BLaER1 (cell line): Measurements from ENCODE around the gene GCSAML.

Experiments used
- H3K27ac ChIP-seq: shearing (Covaris generic); formaldehyde crosslinking; 2 replicates; pipeline ENCODE4 v1.8.1; 2022
- H3K27me3 ChIP-seq: shearing (Covaris generic); formaldehyde crosslinking; 2 replicates; pipeline ENCODE4 v1.8.1; 2022
- H3K36me3 ChIP-seq: shearing (Covaris generic); formaldehyde crosslinking; 2 replicates; pipeline ENCODE4 v1.8.1; 2022
- H3K4me1 ChIP-seq: shearing (Covaris generic); formaldehyde crosslinking; 2 replicates; pipeline ENCODE4 v1.8.1; 2022
- H3K4me2 ChIP-seq: shearing (Covaris generic); formaldehyde crosslinking; 2 replicates; pipeline ENCODE4 v1.8.1; 2022
- H3K4me3 ChIP-seq: shearing (Covaris generic); formaldehyde crosslinking; 2 replicates; pipeline ENCODE4 v1.8.1; 2022
- H3K9ac ChIP-seq: shearing (Covaris generic); formaldehyde crosslinking; 2 replicates; pipeline ENCODE4 v1.8.1; 2022
- H3K9me3 ChIP-seq: shearing (Covaris generic); formaldehyde crosslinking; 2 replicates; pipeline ENCODE4 v1.8.1; 2022
- H4K20me1 ChIP-seq: shearing (Covaris generic); formaldehyde crosslinking; 2 replicates; pipeline ENCODE4 v1.8.1; 2022
- Cebpa-rat ChIP-seq: shearing (Covaris generic); IDR thresholded peaks from 2 replicates; pipeline ENCODE4 v1.8.1; 2022

GCSAML gene

GRCh38 chr1:247535402-247535801, 13.5 kb upstream of the GCSAML start:
- Histone ChIP-seq H3K4me1 (peaks cover 14% of the 10 kb centered on the region), H3K9ac (no peak overlapping the region), H3K4me3 (no peak overlapping the region), H4K20me1 (no peaks in the 10 kb centered on the region), H3K27me3 (no peaks in the 10 kb centered on the region), H3K9me3 (peaks cover 19% of the 10 kb centered on the region), H3K27ac (no peak overlapping the region), H3K36me3 (no peaks in the 10 kb centered on the region), H3K4me2 (no peak overlapping the region)
- TF ChIP-seq Cebpa-rat: no peak

DNA sequence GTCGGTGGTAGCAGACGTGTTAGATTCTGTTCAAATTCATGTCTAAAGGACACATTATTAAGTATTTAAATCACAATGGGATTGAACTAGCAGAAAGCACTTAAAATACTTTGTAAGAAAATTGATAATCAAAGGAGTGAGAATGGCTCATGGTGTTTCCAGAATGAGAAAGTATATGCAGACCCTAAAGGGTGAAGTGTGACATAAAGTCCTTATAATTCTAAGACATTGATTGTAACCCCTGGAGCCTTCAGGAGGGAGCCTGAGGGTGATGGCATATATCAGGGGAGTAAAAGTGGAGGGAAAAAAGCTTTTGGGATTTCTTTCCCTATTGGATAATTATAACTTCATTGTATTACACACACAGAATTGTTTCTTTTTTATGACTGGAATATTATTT, 12.6 kb upstream of the GCSAML start, which contains the start of gene OR2C3:
Gene OR2C3 (minus strand): TSS at position 101 of the 400 bp plus-strand sequence. CDS start 3,929 bp downstream, outside the sequence.
- peaks cover 16% of the 10 kb centered on the region for H3K4me1 ChIP-seq
- H4K20me1 ChIP-seq: no peaks in the 10 kb centered on the region
- no peak within 1 kb of the TSS for H3K4me2 ChIP-seq
- H3K36me3 ChIP-seq: no peaks in the 10 kb centered on the region
- no peak within 1 kb of the TSS for H3K27ac ChIP-seq
- H3K9me3 ChIP-seq: peaks cover 10% of the 10 kb centered on the region; the same call in 1 of the 2 replicates
- no peaks in the 10 kb centered on the region for H3K27me3 ChIP-seq
- TF ChIP-seq Cebpa-rat: no peak
- no peak within 1 kb of the TSS for H3K4me3 ChIP-seq
- H3K9ac ChIP-seq: no peak within 1 kb of the TSS

- H3K27ac ChIP-seq: no peak overlapping the region
- H3K4me3 ChIP-seq: no peak overlapping the region
- no peaks in the 10 kb centered on the region for H4K20me1 ChIP-seq
- no peaks in the 10 kb centered on the region for H3K36me3 ChIP-seq
- H3K9ac ChIP-seq: no peak overlapping the region
- H3K27me3 ChIP-seq: no peaks in the 10 kb centered on the region
- H3K9me3 ChIP-seq: peaks cover 3% of the 10 kb centered on the region; the same call in 1 of the 2 replicates
- TF ChIP-seq Cebpa-rat: no peak
- peaks cover 16% of the 10 kb centered on the region for H3K4me1 ChIP-seq
- no peak overlapping the region for H3K4me2 ChIP-seq
These were observed 10.4 kb upstream of the GCSAML start for GRCh38 chr1:247538561-247538960.

DNA sequence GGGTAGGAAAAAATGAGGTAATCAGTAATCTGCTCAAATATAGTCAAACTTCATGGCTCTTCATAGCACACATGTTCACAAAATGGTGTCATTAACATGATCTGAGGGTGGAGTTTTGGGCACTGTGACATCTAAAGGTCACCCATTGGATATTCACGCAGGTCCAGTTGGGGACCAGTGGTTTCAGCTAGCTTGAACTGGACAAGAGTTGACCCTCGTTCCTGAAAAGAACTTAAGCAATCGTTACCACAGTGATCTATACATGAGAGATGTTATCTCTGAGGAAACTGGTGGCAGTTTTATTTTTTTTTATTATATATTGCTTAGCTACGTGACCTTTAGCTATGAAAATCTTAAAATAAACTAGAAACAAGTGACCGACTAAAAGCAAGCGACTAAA, 9.7 kb upstream of the GCSAML start:
- H3K4me2 ChIP-seq: peak overlapping the region; percentile 65
- H4K20me1 ChIP-seq: no peaks in the 10 kb centered on the region
- no peak overlapping the region for H3K9ac ChIP-seq
- no peak for TF ChIP-seq Cebpa-rat
- peaks cover 3% of the 10 kb centered on the region; the same call in 1 of the 2 replicates for H3K9me3 ChIP-seq
- no peak overlapping the region for H3K4me3 ChIP-seq
- H3K36me3 ChIP-seq: no peaks in the 10 kb centered on the region
- H3K27me3 ChIP-seq: no peaks in the 10 kb centered on the region
- H3K4me1 ChIP-seq: peaks cover 16% of the 10 kb centered on the region
- 0 out of 2 replicates have a peak overlapping the region, but pooled peaks have one; percentile 28 for H3K27ac ChIP-seq

DNA sequence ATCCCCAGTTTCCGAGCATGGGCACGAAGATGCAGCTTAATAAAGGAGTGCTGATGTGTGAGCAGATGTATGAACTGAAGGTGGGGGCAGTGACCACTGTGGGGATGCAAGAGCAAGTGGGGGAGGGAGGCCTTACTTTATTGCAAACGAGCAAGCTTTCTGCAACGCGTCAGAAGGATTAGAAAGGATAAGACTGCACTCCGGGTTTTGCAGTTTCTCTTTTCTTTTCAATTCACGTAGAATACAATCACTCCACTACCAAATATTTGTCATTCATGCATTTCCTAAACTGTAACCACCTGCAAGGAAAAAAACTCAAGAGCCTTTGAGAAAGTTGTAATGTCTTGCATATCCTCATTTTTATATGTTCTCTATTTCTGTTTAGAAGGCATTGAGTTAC, 8.4 kb upstream of the GCSAML start:
- H3K9me3 ChIP-seq: peaks cover 3% of the 10 kb centered on the region; the same call in 1 of the 2 replicates
- H3K27me3 ChIP-seq: no peaks in the 10 kb centered on the region
- TF ChIP-seq Cebpa-rat: no peak
- H3K4me2 ChIP-seq: peak overlapping the region; percentile 65; the same call in 1 of the 2 replicates
- H3K4me3 ChIP-seq: no peak overlapping the region
- no peaks in the 10 kb centered on the region for H4K20me1 ChIP-seq
- peaks cover 16% of the 10 kb centered on the region for H3K4me1 ChIP-seq
- H3K36me3 ChIP-seq: no peaks in the 10 kb centered on the region
- no peak overlapping the region for H3K27ac ChIP-seq
- no peak overlapping the region for H3K9ac ChIP-seq

GRCh38 chr1:247542811-247543210, 6.1 kb upstream of the GCSAML start:
- Histone ChIP-seq H4K20me1 (no peaks in the 10 kb centered on the region), H3K9me3 (no peaks in the 10 kb centered on the region), H3K36me3 (no peaks in the 10 kb centered on the region), H3K9ac (no peak overlapping the region), H3K4me1 (peaks cover 16% of the 10 kb centered on the region), H3K27ac (no peak overlapping the region), H3K27me3 (no peaks in the 10 kb centered on the region), H3K4me3 (no peak overlapping the region), H3K4me2 (no peak overlapping the region)
- TF ChIP-seq Cebpa-rat: no peak

DNA sequence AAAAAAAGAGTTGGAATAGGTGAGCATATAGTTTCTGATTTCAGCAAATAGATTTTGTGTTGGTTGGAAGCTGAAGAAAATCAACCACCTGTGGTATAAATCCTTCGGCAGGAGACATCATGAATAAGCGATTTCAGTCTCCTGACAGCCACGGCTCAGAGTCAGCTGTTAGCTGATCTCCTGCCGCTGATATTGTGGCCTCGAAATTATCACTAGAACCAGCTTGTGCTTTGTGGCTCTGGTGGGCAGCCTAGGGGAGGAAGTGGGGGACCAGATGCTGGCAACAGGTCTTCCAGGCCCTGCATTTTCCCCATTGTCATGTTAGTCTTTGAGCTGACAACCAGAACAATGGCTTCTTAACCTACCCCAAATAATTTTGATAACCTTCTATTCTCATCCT, 842 bp upstream of the GCSAML start:
- no peak overlapping the region for H3K4me3 ChIP-seq
- H3K27ac ChIP-seq: no peak overlapping the region
- H3K9me3 ChIP-seq: no peaks in the 10 kb centered on the region
- H4K20me1 ChIP-seq: no peaks in the 10 kb centered on the region
- no peak overlapping the region for H3K4me2 ChIP-seq
- no peaks in the 10 kb centered on the region for H3K36me3 ChIP-seq
- no peaks in the 10 kb centered on the region for H3K4me1 ChIP-seq
- H3K27me3 ChIP-seq: no peaks in the 10 kb centered on the region
- H3K9ac ChIP-seq: no peak overlapping the region
- no peak for TF ChIP-seq Cebpa-rat

DNA sequence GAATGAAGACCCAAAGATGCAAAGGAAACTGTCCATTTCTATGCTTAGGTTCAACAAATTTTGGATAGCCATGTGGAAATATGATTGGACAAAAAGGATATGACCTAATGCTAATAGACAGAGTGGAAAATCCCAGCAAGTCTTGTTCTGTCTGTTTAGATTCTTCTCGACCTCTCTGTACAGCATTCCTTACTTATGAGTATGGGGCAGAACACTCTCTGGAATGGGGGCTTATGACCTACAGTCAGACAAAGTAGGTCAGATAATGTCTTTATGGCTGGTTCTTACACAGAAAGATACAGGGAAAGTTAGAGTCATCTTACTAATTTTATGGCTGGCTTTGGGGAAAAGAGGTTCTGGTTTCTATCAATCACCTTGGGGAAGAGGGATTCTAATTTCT, 2.8 kb downstream of the GCSAML start:
- Histone ChIP-seq H3K27me3 (no peaks in the 10 kb centered on the region), H3K4me2 (no peak overlapping the region), H3K4me1 (no peaks in the 10 kb centered on the region), H3K9ac (no peak overlapping the region), H3K9me3 (no peaks in the 10 kb centered on the region), H3K27ac (no peak overlapping the region), H3K4me3 (no peak overlapping the region), H4K20me1 (no peaks in the 10 kb centered on the region), H3K36me3 (no peaks in the 10 kb centered on the region)
- no peak for TF ChIP-seq Cebpa-rat

DNA sequence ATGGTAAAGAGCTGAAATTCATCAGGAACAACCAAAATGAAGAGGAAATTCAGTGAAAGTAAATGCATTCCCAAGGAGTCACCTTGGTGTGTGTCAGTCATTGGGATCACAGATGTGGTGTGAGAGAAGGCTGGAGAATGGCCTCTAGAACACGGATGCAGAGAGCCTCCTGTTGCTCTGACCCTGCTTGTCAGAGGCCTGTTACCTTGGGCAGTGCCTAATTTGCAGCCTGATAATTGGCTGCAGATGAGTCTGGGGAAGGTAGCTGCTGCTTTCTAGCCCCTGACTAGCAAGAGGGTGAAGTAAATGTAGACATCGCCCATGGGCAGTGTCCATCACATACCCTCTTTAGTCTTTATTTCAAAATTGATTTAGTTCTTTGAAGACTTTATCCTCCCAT, 3.3 kb downstream of the GCSAML start:
- H3K27me3 ChIP-seq: no peaks in the 10 kb centered on the region

GRCh38 chr1:247557926-247558674, 9.2 kb downstream of the GCSAML start:
- no peak for TF ChIP-seq Cebpa-rat

More for the DNA sequence above, 3.3 kb downstream of the GCSAML start:
- Histone ChIP-seq H3K4me1 (no peaks in the 10 kb centered on the region), H4K20me1 (no peaks in the 10 kb centered on the region), H3K4me2 (no peak overlapping the region), H3K36me3 (no peaks in the 10 kb centered on the region), H3K27ac (no peak overlapping the region), H3K4me3 (no peak overlapping the region), H3K9ac (no peak overlapping the region), H3K9me3 (no peaks in the 10 kb centered on the region)
- TF ChIP-seq Cebpa-rat: no peak

More at GRCh38 chr1:247557926-247558674, 9.2 kb downstream of the GCSAML start:
- Histone ChIP-seq H3K27me3 (no peaks in the 10 kb centered on the region), H3K4me1 (no peaks in the 10 kb centered on the region), H3K36me3 (no peaks in the 10 kb centered on the region), H3K27ac (no peak overlapping the region), H3K9ac (no peak overlapping the region), H3K4me2 (no peak overlapping the region), H3K9me3 (no peaks in the 10 kb centered on the region), H4K20me1 (no peaks in the 10 kb centered on the region), H3K4me3 (no peak overlapping the region)
